Transverse colon (tissue), 4 donors: ENCODE data around the gene RGS5.

Experiments used
- CTCF ChIP-seq, 5 experiments: fragments of 200-600 bp in 3 of 5; fragments of 450-650 bp in 2 of 5; sonication (generic) in 3 of 5; IDR thresholded peaks; 1 replicate in 2 of 5; 2 replicates in 3 of 5; pipeline ENCODE4 v1.5.1; 2016 to 2017; ENCODE audit warnings: antibody characterized with exemption in 5 of 5, inconsistent platforms in 3 of 5, mild to moderate bottlenecking in 2 of 5, moderate library complexity in 1 of 5
- POLR2A ChIP-seq: fragments of 450-650 bp; IDR thresholded peaks from one replicate; pipeline ENCODE4 v1.6.1; 2016; ENCODE audit warnings: antibody characterized with exemption, mild to moderate bottlenecking, moderate library complexity
- POLR2AphosphoS5 ChIP-seq, 3 donors: sonication (generic); formaldehyde crosslinking; IDR thresholded peaks; one replicate each; pipeline ENCODE4 v1.6.1; 2016; ENCODE audit warnings: antibody characterized with exemption in 3 of 3

- TF ChIP-seq CTCF (IDR thresholded peaks at IDR 0.05) = no peak
- no peak for TF ChIP-seq POLR2AphosphoS5 (IDR thresholded peaks at IDR 0.05)
- TF ChIP-seq POLR2A = no peak
Measured at GRCh38 chr1:163148911-163149310, 53.8 kb downstream of the RGS5 start.
